HG03095 (cell line): ENCODE measurements around the gene SEMA3F.
A peak's percentile ranks its signal among the peaks of the same experiment; 100 is the strongest.

Experiments used
- ATAC-seq: cut with Tn5 transposase; IDR thresholded peaks from one replicate; pipeline ENCODE4 v1.9.1; 2021; ENCODE audit warnings: moderate library complexity; ENCODE audit not compliant: unreplicated experiment

SEMA3F gene

DNA sequence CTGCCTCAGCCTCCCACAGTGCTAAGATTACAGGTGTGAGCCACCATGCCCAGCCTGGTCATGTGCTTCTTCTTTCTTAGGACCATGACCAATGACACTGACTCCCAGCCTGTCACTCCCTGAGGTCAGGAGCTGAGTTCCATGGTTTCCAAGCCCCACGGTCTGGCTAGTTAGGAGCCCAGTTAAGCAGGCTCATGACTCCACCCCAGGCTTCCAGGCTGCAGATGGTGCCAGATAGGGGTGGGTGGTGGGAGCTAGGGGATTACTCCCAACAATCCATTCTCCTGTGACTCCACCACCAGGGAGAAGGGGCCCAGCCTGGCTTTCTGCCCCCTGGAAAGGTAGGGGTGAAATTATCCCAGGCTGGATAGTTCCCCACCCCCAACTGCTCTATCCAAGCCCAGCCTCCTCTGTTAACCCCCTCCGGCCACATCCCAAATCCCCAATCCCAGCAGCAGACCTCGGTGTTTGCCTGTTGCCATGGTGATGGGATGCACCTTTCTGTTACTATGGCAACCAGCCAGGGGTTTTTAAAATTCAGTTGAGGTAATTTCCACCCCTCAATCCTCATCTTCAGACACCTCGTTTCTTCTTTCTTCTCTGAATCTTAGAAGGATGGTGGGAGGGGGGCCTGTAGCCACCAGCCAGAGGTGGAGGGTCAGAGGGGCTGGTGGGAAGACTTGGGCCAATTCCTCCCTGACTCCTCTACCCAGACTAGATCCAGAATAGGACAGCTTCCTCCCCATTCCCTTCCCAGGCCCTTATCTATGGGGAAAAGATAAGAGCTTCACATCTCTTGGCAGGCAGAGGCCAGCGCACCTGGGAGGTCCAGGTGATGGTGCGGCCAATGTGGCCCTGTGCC, 22.5 kb upstream of the SEMA3F start:
- ATAC-seq: no peak

DNA sequence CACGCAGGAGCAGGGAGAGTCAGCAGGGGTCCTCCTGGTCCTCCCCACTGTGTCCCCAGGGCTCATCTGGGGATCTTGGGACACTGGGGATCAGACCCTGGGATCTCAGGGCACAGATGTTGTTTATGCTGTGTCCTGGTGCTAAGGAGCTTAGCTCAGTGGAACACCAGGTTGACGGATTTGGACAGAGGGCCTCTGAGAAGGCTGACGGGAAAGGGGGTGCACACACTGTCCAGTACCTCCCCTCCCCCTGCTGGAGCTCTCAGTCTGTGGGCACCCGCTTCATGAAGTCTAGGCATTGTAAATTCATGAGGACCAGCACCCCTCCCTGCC, 21.9 kb upstream of the SEMA3F start:
- no peak for ATAC-seq

DNA sequence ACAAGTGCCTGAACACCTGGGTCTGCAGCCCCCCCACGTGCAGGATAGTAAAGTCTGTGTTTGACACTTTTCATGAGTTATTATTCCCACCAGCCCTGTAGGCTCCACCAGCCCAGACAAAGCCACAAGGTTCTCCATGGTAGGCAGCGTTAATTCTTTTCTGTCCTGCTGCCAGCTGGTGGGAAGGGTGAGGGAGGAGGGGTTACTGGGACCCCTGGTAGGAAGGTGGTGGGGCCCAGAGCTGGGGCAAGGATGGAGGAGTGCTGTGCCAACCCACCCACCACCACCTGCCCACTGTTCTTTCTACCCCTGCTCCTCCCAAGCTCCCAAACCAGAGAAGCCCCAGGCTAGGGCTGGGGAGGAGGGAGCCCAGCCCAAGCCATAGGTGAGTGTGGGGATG, 20.8 kb upstream of the SEMA3F start:
- ATAC-seq: no peak

DNA sequence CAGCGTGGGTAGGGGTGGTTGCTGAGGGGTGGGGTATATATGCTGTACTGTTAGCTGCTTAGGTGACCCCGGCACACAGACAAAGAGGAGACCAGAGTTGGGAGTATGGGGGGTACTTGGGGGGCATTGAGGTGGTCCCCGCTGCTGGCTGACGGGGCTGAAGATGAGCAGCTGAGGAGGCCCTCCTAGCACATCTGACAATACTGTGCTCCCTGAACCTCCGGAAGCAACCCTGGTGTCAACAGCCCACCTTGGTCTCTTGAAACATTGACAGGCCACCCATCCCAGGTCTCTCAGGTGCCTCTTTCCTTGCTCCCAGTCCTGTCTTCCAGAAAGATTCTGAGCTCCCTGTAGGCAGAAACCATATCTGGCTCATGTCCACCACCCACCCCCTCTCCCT, 19.2 kb upstream of the SEMA3F start:
- no peak for ATAC-seq

DNA sequence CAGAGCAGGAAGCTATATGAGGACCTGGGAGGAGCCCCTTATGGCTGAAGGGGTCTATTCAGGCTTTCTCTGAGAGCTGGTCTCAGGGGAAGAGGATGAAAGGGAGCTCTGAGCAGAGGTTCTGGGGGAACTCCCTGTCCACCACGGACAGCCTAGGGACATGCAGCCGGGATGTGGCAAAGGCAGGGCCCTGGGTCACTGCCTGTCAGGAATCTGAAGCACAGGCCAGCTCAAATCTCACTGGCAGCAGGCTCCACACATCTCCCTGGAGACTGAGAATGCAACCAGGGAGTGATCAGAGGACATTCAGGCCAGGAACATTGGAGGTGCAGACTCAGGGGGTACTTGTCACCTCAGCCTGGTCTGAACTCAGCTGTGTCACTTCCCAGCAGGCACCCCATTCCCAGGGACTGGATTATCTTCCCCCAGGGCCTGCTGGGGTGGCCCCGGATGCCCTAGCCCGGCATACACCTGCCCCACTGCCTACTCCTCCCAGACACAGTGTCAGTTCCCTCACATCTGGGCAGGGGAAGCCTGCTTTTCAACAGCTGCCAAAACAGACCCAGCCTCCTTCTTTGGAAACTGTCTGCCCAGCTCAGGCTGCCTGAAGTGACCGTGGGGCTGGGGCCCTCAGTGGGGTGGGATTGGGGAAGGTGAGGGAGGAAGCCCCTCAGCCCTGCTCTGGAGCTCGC, 18.3 kb upstream of the SEMA3F start:
- no peak for ATAC-seq

DNA sequence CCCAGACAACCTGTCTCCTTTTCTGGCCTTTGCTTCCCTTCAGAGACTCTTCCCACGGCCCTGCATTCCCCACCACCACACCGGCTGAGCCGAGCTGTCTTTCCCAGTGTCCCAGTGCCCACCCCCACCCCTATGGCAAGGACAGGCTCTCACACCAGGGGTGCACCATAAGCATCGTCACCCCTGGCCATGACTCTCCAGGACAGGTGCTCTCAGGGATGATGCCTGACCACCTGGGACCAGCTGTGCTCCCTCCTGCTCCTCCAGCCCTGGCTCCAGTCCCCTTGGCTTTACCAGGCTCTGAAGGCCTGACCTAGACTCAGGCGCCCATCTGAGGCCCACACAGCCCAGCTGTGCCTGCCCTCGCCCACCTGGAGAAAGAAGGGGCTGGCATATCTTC, 17.6 kb upstream of the SEMA3F start:
- no peak for ATAC-seq

DNA sequence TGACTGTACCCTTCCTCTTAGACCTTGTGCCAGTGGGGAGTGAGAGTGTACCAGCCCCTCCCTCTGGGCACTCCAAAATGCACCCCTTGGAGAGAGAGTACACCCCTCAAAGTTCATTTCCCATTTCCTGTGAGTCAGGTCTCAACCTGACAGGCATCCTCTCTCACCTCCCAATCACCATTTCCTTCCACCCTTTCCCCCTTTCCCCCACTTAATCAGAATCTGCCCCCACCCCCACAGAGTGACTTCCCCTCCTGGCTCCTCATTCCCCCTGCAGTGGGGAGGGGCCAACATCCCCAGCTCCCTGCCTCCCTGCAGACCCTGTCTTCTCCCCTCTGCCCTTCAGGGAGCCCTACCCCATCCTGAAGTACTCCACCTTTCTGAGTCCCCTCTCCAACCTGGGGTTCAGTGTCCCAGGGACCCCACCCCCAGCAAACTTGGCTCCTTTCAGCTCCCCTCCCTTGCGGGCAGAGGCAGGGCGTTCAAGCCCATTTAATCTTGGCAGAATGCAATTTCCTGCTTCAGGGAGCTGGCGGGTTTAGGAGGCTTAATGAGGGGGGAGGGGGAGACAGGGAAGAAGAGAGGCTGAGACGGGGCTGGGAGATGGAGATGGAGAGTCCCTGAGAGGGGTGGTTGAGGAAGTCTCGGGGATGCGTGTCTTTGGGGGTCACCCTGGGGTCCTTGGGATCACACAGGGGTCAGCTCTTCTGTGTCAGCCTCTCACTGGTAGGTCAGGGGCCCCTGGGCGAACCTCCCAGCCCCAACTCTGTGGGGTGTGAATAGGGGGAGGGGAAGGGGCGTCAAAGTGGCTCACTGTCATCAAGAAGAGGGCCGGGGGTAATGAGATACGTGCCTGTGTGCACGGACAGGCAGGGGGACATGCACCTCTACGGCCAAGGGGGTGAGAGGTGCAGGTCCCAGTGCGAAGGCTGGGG, 16.6 kb upstream of the SEMA3F start:
- no peak for ATAC-seq

DNA sequence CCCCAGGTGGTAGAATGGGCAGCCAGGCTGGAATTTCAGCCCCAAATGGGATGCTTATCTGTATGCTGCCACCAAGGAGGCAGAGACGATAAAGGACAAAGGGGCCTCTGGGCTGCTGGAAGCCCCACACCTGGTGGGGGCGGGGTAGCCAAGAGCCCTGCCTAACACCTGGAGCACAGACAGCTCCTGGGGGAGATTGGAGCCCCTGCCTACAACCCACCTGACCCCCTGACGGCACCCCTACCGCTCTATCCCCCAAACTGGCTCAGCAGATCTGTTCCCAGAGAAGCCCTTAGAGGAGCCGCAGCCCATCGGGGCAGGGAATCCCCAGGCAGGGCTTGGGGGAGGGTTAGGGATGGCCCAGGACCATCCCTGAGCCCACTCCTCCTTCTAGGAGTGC, 15.8 kb upstream of the SEMA3F start:
- ATAC-seq: no peak

DNA sequence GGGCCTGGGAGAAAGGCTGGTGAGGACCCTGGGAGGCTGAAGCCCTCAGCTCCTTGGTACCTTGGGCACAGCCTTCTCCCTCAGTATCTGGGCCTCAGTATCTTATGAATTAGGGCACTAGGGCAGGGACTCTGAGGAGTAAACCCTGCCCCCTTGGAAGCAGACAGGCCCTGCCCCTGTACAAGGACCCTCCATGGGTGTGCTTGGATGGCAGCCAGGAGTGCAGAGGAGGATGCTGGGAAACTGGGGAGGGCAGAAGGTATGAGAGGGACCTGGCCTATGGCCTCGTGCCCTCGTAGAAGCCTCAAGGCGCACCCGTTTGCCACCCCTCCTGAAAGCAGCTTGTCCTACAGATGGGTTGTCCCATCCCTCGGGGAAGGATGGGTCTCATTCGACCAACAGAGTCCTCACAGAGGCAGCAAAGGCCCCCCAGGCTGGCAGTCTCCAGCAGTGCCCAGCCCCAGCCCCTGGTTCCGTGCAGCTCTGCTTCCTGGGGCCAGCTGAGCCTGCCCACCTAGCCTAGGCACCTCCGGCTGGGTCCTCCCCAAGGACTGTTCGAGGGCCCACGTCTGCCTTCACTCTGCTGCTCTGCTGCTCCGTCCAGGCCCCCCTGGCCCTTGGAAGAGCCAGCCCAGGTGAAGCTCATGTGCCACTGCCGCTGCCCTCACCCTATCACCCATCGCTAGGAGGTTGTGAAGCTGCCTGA, 15.3 kb upstream of the SEMA3F start:
- no peak for ATAC-seq

DNA sequence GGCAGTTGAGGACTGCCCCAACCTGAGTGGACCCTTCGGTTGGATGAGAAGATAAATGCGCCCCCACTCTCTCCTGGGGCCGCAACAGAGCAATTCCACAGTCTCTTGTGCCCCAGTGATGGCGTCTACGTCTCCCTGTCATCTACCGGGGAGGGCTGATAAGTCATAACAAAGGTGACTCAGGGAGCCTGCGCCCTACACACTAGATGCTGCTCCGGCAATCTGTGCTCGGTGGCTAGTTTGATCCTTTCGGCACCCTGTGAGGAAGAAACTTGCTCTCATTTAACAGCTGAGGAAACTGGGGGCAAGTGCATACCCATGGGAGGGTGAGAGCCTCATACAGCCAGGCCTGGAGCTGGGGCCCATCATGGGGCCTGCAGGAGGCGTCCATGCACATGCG, 14.1 kb upstream of the SEMA3F start:
- no peak for ATAC-seq

DNA sequence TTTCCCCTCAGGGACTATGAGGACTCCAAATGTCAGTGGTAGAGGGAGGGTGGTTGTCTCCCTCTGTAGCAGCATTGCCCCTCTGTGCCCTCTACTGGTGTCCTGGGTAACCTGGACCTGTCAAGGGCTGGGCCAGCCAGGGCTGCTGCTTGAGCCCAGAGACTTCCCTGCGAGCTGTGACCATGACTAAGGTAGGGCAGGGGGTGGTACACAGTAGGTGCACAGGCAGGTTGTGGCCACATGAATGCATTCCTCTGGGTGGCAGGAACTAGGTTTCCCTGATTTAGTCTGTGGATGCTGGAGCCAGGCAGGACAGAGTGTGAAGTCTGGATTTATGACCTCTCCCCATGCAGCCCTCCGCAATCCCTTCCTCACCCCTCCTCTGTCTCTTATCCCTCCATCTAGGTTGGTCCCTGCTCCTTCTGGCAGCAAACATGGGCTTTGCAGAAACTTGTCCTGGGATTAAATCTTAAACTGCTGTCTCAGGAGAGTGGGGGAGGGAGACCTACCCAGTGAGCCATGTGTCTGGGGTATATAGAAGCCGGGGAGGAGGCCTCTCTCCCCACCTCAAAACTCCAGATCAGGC, 8.7 kb upstream of the SEMA3F start:
- ATAC-seq: no peak

DNA sequence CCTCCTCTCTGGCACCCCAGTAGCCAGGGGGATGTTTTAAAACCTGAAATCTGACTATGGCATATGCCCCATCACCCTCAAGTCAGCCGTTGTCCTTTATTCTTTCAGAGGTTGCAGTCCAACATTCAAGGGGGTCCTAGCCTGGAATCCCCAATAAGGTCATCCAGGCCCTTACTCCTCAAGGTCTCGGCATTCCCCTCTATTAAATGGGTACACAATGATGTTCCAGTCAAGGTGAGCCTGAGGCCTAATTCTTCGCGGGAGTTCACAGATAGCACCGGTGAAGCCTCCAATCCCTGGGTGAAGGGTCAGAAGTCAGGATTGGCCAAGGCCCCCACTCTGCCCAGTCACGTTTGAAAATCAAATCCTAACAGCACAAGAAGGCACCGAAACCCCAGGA, 8.1 kb upstream of the SEMA3F start:
- no peak for ATAC-seq

DNA sequence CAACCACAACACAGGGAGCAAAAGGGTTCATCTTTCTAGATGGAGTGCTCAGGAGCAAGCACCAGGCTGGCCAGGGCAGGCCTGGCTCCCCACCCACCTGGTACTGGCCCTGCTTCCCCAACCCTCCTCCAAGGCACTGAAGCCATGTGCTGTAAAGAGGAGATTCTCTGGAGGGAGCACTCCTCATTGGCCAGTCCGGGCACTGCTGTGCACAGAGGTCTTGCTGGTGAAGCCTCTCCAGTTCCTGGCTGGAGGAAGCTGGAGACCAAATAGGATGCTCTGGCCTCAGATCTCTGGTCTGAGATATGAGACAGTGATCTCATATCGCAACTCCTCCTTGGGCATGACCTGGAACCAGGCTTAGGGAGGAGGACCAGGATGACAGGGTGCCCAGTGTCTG, 7.7 kb upstream of the SEMA3F start:
- no peak for ATAC-seq

DNA sequence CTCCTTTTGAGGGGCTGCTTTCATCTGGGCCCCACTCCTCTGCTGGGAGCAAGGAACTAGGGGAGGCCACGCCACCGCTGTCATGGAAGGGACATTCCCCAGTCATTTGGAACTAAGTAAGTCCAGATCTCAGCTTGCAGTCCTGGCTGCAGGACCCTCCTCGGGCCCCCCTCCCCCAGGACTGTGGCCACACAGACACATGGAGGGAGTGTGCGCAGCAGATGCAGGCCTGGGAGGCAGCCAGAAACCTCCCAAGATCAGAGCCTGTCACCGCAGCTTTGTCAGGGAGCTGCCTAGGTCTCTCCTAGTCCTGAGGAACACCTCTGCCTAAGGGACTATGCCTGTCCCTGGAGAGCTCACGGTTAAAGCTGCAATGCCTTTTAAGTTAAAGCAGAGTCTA, 7.3 kb upstream of the SEMA3F start:
- ATAC-seq: no peak

DNA sequence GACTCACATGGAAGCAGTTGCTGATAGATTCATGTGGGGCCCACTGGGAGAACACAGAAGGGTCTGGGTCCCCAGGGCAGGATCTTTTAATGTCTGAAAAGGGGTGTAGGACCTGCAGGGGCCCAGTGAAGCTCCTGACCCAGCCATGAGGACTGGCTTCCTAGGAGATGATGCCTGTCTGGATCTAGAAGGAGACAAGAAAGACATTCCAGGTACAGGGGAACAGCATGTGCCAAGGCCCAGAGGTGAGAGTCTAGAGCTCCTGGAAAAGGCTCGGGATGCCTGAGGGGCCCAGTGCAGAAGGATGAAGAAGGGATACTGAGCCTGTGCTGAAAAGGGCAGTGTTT, 4.7 kb upstream of the SEMA3F start:
- no peak for ATAC-seq

DNA sequence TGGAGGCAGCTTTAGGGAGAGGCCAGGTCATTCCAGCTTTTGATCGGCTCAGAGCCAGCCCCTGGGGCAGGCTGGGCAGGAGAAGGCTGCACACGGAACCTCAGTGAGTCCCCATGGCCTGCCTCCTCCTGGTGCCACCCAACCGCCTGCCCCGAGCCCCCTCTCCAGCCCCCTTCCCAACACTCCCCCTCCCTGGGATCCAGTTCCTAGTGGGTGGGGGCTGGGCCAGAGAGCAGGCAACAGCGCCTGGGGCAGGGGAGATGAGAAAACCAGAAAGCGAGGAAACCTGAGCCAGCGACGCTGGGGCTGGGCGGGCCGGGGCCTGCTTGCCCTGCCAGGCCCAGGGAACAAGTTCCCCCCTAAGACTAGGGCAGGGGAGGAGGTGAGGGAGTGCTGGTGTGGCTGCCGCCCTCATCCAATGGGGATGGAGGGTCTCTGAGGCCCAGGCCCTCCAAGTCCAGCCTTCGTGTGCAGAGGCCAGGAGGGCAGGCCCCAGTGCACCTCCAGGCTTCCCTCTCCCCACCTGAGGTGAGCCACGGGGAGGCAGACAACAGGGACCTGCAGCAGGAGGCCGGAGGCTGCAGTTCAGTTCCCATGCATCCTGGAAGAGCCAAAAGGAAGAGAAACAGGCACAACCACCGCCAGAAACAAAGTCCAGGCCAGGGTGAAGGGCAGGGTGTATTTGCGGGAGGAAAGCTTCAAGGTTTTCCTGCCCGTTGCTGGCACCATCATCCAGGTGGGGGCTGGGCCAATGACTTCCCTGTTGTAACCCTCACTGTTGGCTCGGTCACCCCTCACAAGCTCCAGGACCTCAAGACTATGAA, 4.0 kb upstream of the SEMA3F start:
- ATAC-seq: no peak

DNA sequence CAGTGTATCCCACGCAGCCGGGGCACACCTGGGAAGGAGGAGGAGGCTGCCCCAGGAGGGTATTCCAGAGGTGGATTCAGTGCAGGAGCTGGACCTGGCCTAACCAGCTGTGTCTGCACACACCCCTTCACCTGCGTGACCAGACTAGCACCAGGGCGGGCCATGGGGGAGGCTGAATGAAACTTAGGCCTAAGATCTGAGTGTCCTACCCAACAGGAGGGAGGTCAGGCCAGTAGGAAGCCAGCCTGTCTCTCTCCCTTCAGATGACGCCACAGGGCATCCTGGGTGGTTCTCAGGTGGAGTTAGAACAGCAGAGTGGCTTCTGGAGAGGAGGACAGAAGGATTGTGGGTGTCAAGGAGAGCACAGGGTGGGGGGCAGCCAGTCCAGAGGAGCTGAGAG, 3.4 kb upstream of the SEMA3F start:
- no peak for ATAC-seq

DNA sequence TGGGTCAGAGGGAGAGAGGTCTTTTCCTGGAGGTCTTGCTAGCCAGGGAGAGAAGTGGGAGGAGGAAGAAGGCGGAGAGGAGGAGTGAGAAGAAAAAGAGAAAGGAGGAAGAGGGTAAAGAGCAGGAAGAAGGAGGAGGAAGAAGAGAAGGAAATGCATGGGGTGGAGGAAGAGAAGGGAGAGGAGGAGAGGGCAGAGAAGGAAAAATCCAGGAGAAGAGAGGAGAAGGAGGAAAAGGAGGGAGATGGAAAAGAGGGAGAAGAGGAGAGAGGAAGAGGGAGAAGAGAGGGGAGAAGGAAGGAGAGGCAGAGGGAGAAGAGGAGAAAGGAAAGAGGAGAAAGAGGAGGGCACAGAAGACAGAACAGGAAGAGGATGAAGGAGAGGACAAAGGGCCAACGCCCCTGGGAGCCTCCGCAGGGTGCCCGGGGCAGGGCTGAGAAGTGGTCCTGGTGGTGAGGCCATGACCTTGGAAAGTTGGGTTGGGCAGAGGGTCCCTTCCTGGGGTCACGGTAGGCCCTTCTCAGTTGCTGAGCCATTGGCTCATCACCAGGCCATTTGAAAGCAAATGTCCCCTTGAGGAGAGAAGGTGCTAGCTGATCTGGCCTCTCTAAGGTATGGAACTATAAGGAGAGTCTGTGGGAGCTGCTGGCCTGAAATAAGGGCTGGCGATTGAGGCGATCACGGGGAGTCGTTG, 1.2 kb upstream of the SEMA3F start:
- ATAC-seq: no peak

DNA sequence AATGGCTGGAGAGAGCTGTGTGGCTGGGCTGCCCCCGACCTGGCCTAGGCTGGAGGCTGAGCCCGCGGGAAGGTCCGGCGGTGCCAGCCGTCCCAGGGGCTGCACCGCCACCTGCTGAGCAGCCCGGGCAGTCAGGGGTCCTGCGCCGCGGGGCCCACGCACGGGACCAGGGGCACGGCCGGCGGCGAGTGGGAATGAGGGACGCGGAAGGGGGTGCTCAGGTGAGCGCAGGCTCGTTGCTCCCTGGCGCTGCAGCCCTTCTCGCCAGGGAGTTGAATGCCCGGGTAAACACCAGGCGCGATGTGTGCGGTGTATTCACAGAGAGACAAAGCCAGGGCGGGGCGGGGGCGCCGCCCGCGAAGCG, 666 bp upstream of the SEMA3F start:
- peak; percentile 22 for ATAC-seq
